Ascending aorta (tissue), 2 donors: ENCODE results near the gene LSM10. TPM values are rescaled to one million over a fixed set of nuclear protein-coding genes. Genes with fewer than 3 reads are reported as not detected.
A peak's percentile ranks its signal among the peaks of the same experiment; 100 is the strongest.

Experiments used
- DNase-seq, 2 donors: peaks; one replicate each; pipeline ENCODE4 v3.0.0-alpha.2; 2019; ENCODE audit warnings: low spot score in 2 of 2
- H3K27ac ChIP-seq, 2 donors: fragments of 200-600 bp; sonication (generic); one replicate each; pipeline ENCODE4 v1.5.1; 2016 to 2017; ENCODE audit warnings: mild to moderate bottlenecking in 1 of 2
- H3K27me3 ChIP-seq: fragments of 200-600 bp; sonication (generic); one replicate; pipeline ENCODE4 v1.5.1; 2017
- H3K36me3 ChIP-seq, 2 donors: fragments of 200-600 bp; sonication (generic); one replicate each; pipeline ENCODE4 v1.5.1; 2016
- H3K4me1 ChIP-seq, 2 donors: fragments of 200-600 bp; sonication (generic); one replicate each; pipeline ENCODE4 v1.5.1; 2016 to 2017; ENCODE audit warnings: mild to moderate bottlenecking in 1 of 2
- H3K4me3 ChIP-seq, 2 donors: fragments of 200-600 bp; sonication (generic); one replicate each; pipeline ENCODE4 v1.5.1; 2016 to 2017; ENCODE audit warnings: mild to moderate bottlenecking in 1 of 2
- H3K9me3 ChIP-seq, 2 donors: fragments of 200-600 bp; sonication (generic); one replicate each; pipeline ENCODE4 v1.5.1; 2016
- intact Hi-C: fragments of 100-400 bp; cut with DNase I; formaldehyde crosslinking; loops from one replicate; pipeline ENCODE4 v1.15.1; 2023
- total RNA-seq: library from RNA; depleted of rRNA; stranded (reverse); fragments of >200 nt; gene quantifications from one replicate; pipeline ENCODE4 v1.1.0, GENCODE V29; 2016
- TF ChIP-seq, protein P1 (sequence below), 3 experiments: fragments of 200-600 bp in 2 of 3; fragments of 450-650 bp in 1 of 3; sonication (generic) in 2 of 3; IDR thresholded peaks; one replicate each; pipeline ENCODE4 v1.5.1; 2016 to 2019; ENCODE audit warnings: antibody characterized with exemption in 3 of 3, mild to moderate bottlenecking in 1 of 3, moderate library complexity in 1 of 3

The LSM10 gene
- total RNA-seq, 1 donor from 2014 or later, result 9.8 TPM

GRCh38 chr1:36345353-36345752 lies 52.4 kb downstream of the LSM10 start:
- no peak overlapping the region for H3K4me3 ChIP-seq
- TF ChIP-seq, protein P1, sequence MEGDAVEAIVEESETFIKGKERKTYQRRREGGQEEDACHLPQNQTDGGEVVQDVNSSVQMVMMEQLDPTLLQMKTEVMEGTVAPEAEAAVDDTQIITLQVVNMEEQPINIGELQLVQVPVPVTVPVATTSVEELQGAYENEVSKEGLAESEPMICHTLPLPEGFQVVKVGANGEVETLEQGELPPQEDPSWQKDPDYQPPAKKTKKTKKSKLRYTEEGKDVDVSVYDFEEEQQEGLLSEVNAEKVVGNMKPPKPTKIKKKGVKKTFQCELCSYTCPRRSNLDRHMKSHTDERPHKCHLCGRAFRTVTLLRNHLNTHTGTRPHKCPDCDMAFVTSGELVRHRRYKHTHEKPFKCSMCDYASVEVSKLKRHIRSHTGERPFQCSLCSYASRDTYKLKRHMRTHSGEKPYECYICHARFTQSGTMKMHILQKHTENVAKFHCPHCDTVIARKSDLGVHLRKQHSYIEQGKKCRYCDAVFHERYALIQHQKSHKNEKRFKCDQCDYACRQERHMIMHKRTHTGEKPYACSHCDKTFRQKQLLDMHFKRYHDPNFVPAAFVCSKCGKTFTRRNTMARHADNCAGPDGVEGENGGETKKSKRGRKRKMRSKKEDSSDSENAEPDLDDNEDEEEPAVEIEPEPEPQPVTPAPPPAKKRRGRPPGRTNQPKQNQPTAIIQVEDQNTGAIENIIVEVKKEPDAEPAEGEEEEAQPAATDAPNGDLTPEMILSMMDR (IDR thresholded peaks at IDR 0.05), result no peak
- intact Hi-C loops, result no loop called here
- peak overlapping the region; percentile 92 to 95 for H3K27ac ChIP-seq
- no peaks in the 10 kb centered on the region for H3K9me3 ChIP-seq
- no peaks in the 10 kb centered on the region for H3K27me3 ChIP-seq
- H3K36me3 ChIP-seq, result peaks cover 64 to 70% of the 10 kb centered on the region in 2 donors
- H3K4me1 ChIP-seq, result peaks cover 16 to 24% of the 10 kb centered on the region in 2 donors
- DNase-seq, result no peak

DNA sequence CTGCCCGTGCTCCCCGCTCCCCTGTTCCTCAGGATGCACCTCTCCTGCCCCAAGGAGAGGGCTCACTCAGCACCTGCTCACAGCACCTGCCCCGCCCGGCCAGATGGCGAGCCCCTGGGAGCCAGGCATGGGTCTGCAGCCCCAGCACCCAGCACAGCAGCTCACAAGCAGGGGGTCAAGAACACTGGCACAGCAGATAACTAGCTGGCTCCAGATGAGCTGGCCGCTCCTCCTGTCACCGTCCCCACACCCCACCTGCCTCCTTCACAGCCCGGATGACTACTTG lies 53.4 kb downstream of the LSM10 start:
- H3K4me3 ChIP-seq, result no peak overlapping the region
- DNase-seq, result no peak
- H3K27ac ChIP-seq, result peak overlapping the region; percentile 92 to 95
- intact Hi-C loops, result no loop called here
- H3K27me3 ChIP-seq, result no peaks in the 10 kb centered on the region
- H3K4me1 ChIP-seq, result peaks cover 6 to 14% of the 10 kb centered on the region in 2 donors
- H3K36me3 ChIP-seq, result peaks cover 66 to 80% of the 10 kb centered on the region in 2 donors
- TF ChIP-seq, protein P1 (IDR thresholded peaks at IDR 0.05), result no peak
- H3K9me3 ChIP-seq, result no peaks in the 10 kb centered on the region

GRCh38 chr1:36343651-36344394 lies 53.9 kb downstream of the LSM10 start:
- intact Hi-C loops, result loop anchor here (1.0 kb wide), 1 partner anchor 25 kb away; no protein-coding TSS in a partner anchor
- TF ChIP-seq, protein P1 (IDR thresholded peaks at IDR 0.05), result no peak
- Histone ChIP-seq H3K27ac (peak overlapping the region; percentile 92 to 95), H3K4me1 (peaks cover 4 to 12% of the 10 kb centered on the region in 2 donors), H3K36me3 (peaks cover 66 to 81% of the 10 kb centered on the region in 2 donors), H3K9me3 (no peaks in the 10 kb centered on the region), H3K4me3 (no peak overlapping the region), H3K27me3 (no peaks in the 10 kb centered on the region)
- no peak for DNase-seq

Other genes starting within 250 kb of the LSM10 start
- 52.0 TPM for gene TRAPPC3, start 248.4 kb downstream of the LSM10 start, total RNA-seq
- gene MAP7D1, start 241.7 kb downstream of the LSM10 start, total RNA-seq, result 209 TPM
- gene THRAP3, start 173.5 kb downstream of the LSM10 start, total RNA-seq, result 39.5 TPM
- gene SH3D21, start 91.5 kb downstream of the LSM10 start, total RNA-seq, result 1.3 TPM
- gene EVA1B, start 74.3 kb downstream of the LSM10 start, total RNA-seq, result 251 TPM
- 77.0 TPM for gene STK40, start 12.0 kb downstream of the LSM10 start, total RNA-seq
- 10.6 TPM for gene OSCP1, start 52.5 kb upstream of the LSM10 start, total RNA-seq
- 30.4 TPM for gene MRPS15, start 66.5 kb upstream of the LSM10 start, total RNA-seq
- 3.1 TPM for gene CSF3R, start 85.0 kb upstream of the LSM10 start, total RNA-seq